Right hindlimb (tissue), 1 donor: ENCODE results near the gene STK11IP.
"Not testable (repeated sequence)": the region's sequence is repeated elsewhere in the genome, so short reads cannot be mapped to it uniquely, and the experiment has no call there.

ENCODE experiments used
- DNase-seq: peaks from one replicate; pipeline ENCODE4 v3.0.0-alpha.2; 2018

The STK11IP gene

GRCh38 chr2:219636941-219637841 is 39.5 kb downstream of the STK11IP start:
- no peak for DNase-seq

- DNase-seq = no peak
These were observed 40.2 kb downstream of the STK11IP start for GRCh38 chr2:219637842-219638185.

- DNase-seq = no peak
These were observed 40.7 kb downstream of the STK11IP start for GRCh38 chr2:219638217-219638947.

- no peak for DNase-seq
These were observed 41.5 kb downstream of the STK11IP start for GRCh38 chr2:219638948-219639755.

- DNase-seq = no peak
These were observed 43.9 kb downstream of the STK11IP start for GRCh38 chr2:219641390-219642068.

GRCh38 chr2:219642069-219642454 is 44.4 kb downstream of the STK11IP start:
- DNase-seq = no peak

GRCh38 chr2:219642465-219643083 is 44.9 kb downstream of the STK11IP start:
- DNase-seq = peak; percentile 96

- DNase-seq = no peak
These were observed 45.4 kb downstream of the STK11IP start for GRCh38 chr2:219643084-219643473.

GRCh38 chr2:219643788-219644398 is 46.2 kb downstream of the STK11IP start:
- DNase-seq = no peak

- peak; percentile 66 for DNase-seq
These were observed 47.3 kb downstream of the STK11IP start for GRCh38 chr2:219644801-219645480.

GRCh38 chr2:219645631-219646527 is 48.2 kb downstream of the STK11IP start:
- DNase-seq = no peak

GRCh38 chr2:219648176-219648575 is 50.5 kb downstream of the STK11IP start:
- DNase-seq = no peak

- DNase-seq = no peak
These were observed 51.3 kb downstream of the STK11IP start for GRCh38 chr2:219648963-219649362.

GRCh38 chr2:219650426-219651248 is 53.0 kb downstream of the STK11IP start:
- DNase-seq = no peak

- not testable (repeated sequence) for DNase-seq
These were observed 54.0 kb downstream of the STK11IP start for GRCh38 chr2:219651656-219652055.

GRCh38 chr2:219656526-219656925 is 58.9 kb downstream of the STK11IP start:
- no peak for DNase-seq

- DNase-seq = no peak
These were observed 60.7 kb downstream of the STK11IP start for GRCh38 chr2:219658196-219658846.

- no peak for DNase-seq
These were observed 61.2 kb downstream of the STK11IP start for GRCh38 chr2:219658874-219659273.
